OCI-LY1 (cell line): ENCODE measurements around the gene TBC1D4.

Experiments used
- EZH2 ChIP-seq: fragments of 200-600 bp; sonication (generic), shearing (Covaris generic); IDR thresholded peaks from 2 replicates; pipeline ENCODE4 v1.8.0; 2017; ENCODE audit warnings: borderline replicate concordance, mixed run types, mild to moderate bottlenecking, antibody characterized with exemption, low read length, moderate library complexity, mixed read lengths
- TF ChIP-seq, protein P1 (sequence below): fragments of 200-600 bp; sonication (generic), shearing (Covaris generic); IDR thresholded peaks from 2 replicates; pipeline ENCODE4 v1.5.1; 2017; ENCODE audit warnings: mild to moderate bottlenecking, antibody characterized with exemption, low read length, moderate library complexity, mixed read lengths

DNA sequence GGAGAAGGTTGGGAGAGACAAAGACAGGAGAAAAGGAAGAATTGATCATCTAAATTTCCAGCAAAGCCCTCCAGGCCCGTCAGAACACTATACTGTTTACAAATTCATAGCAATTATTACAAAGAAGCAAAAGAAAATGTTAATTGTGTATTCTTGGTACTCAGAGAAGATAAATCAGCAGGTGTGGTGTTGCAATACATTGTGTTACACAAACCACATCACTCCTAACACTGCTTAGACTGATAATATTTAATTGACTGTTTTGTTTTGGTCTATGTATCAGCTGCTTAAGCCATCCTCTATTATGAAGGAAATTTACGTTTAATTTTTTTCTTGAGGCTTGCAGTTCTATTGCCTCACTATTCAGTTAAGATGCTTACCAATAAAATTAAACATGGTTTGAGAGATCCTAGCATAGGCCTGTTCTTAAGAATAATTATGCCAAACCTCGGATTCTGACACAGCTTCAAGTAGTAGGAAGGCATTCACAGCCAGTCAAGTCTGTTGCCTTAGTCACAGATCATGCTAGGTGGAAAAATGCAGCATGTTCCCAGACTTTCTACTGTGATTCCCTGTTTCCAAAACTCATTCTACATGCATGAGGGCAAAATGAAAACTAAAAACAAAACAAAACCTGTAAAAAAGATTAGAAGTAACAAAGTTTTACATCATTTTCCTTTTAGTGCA lies 129.2 kb downstream of the TBC1D4 start:
- TF ChIP-seq, protein P1, sequence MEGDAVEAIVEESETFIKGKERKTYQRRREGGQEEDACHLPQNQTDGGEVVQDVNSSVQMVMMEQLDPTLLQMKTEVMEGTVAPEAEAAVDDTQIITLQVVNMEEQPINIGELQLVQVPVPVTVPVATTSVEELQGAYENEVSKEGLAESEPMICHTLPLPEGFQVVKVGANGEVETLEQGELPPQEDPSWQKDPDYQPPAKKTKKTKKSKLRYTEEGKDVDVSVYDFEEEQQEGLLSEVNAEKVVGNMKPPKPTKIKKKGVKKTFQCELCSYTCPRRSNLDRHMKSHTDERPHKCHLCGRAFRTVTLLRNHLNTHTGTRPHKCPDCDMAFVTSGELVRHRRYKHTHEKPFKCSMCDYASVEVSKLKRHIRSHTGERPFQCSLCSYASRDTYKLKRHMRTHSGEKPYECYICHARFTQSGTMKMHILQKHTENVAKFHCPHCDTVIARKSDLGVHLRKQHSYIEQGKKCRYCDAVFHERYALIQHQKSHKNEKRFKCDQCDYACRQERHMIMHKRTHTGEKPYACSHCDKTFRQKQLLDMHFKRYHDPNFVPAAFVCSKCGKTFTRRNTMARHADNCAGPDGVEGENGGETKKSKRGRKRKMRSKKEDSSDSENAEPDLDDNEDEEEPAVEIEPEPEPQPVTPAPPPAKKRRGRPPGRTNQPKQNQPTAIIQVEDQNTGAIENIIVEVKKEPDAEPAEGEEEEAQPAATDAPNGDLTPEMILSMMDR, result no peak
- no peak for TF ChIP-seq EZH2
